Measurements from ENCODE around the gene ARHGEF7.

ARHGEF7 gene

DNA sequence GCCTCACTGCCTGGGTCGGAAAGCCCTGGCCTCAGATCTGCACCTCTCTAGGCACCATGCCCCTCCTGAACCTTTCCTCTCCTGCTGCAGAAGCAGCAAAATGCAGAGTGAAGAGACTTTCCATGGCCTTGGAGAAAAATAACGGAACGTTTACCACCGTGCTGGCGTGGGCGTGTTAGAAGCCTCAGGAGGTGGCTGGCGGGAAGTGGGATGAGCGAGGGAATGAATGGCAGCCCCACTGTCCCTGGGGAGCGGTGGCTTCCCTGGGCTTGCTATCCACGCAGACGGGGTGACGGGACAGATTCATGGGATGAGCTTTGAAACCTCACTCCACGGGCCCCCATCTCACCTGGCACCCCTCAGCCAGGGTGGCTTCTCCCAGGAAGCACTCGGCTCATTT lies 209.6 kb downstream of the ARHGEF7 start:
- DNase-seq (ENCODE audit: low spot score), result no peak

DNA sequence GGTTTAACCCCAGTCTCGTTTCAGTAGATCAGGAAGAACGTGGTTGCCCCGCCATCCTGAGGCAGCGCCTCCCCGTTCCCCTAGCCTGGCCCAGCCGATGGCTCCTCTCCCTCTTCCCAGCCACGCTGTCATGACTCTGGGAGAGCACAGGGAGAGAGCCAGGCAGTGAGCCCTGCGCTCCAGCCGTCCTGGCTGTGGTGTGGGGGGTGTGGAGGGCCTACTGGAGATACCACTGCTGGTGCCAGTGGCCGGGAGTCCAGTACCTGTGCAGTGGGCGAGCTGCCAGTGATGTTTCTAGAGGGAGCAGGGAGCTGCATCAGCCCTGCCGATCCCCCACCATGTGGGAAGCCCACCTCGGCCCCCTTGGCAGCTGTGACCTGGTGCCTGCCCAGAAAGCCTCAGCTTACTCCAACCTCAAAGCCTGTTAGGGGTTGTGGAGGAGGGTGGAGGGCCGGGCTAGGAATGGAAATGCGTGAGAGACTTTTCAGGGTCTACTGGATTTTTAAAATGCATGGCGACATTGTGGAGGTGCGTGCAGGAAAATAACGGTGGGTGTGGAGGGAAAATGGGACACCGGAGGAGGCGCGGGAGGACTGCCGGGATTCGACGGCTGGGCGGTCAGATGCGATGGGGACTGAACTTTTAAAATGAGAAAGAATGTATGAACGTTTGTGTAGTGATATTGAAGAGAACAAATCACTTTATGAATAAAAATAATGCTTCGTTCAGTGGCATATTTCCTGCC lies 210.2 kb downstream of the ARHGEF7 start:
- no peak for DNase-seq (ENCODE audit: low spot score)

- DNase-seq (ENCODE audit: low spot score), result no peak
Measured at GRCh38 chr13:111325941-111326620, 211.0 kb downstream of the ARHGEF7 start.

GRCh38 chr13:111326621-111326965 lies 211.5 kb downstream of the ARHGEF7 start:
- DNase-seq (ENCODE audit: low spot score), result no peak

GRCh38 chr13:111326981-111327642 lies 212.0 kb downstream of the ARHGEF7 start:
- no peak for DNase-seq (ENCODE audit: low spot score)

DNA sequence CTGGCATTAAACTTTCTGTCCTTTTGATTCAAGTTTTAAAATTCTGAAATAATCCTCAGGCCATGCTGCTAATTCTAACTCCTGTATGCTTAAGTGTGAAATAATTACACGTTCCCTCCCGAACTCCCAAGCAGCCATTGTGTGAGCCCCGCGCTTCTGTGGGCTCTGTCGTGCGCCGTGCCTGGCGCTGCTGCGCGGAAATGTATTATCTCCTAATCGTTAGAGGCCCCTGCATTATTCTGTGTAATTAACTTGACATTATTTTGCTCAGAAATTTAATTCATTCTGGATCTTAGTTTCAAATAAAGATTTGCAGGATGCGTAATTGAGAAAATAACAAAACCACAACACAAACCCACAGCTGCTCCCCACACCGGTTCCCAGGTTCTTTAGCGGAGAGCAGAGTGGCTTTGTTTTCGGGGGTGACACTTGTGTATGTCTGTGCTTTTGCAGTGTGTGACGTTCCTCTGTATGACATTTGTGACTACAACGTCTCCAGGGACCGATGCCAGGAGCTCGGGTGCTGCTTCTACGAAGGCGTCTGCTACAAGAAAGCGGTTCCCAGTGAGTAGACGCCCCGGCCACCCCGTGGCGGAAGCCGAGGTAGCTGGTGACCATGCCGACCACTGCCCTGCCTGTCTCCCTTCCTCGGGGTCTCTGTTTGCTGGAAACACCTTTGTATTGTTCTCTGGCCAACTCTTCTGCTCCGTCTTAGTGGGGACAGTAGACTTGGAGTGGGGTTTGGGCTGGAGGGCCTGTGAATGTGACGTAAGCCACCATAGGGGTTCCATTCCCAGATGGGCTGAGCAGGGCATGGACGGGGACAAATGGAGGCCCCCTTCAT lies 212.8 kb downstream of the ARHGEF7 start:
- no peak for DNase-seq (ENCODE audit: low spot score)

DNA sequence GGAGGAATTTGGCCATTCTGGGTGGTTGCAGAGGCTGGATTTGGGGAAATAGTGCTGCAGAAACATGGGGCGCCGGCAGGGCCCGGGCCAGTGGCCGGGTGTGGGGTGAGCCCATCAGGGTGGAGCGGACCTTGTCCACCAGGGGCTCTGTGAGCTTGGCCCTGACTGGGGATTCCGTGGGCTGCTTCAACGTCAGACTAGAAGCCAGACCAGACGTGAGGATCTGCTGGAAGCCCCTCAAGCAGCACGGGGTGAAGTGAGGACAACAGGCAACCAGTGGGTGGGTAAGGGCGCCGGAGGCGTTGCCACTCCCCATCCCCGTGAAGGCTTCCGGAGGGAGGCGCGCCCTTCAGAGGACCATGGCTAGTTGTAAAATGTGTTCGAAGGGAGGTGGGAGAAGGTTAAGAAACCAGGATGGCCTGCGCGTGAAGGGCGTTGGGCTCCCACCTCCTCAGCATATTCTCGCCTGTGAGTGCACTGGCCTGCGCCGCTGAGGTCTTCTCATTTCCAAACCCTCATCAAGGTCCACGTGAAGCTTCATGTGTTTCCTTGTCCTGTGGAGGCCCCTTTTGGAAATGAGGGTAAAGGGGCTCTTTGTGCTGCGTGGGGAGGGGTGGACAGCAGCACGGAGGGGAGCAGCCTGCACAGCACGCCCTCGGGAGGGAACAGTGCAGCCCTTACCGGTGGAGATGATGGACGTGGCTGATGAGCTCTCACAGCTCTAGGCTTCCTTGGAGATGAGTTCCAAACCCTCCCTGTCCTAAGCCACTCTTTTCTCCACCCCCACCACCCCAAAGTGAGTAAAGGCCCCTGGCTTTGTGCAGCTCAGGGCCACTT lies 213.7 kb downstream of the ARHGEF7 start:
- no peak for DNase-seq (ENCODE audit: low spot score)

- no peak for DNase-seq (ENCODE audit: low spot score)
Measured at GRCh38 chr13:111329641-111330040, 214.5 kb downstream of the ARHGEF7 start.

- DNase-seq (ENCODE audit: low spot score), result no peak
Measured at GRCh38 chr13:111330066-111330610, 215.0 kb downstream of the ARHGEF7 start.

DNA sequence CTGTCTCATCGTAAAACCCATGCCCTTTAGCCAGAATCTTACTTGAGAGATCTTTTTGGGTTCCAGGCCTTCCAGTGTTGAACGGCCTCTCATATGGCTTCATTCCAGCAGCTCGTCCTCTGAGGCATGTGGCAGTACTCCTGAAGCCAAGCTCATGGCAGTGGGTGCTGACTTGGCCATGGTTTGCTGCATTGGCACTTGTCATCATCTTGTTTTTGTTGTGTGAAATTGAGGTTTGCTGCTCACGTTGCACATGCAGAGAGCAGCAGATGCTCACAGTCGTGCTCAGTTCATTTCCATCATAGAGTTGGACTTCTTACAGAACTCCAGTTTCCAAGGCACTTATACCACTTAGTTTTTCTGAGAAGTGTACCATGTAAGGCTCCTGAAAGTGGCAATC lies 220.2 kb downstream of the ARHGEF7 start:
- DNase-seq (ENCODE audit: low spot score), result no peak

DNA sequence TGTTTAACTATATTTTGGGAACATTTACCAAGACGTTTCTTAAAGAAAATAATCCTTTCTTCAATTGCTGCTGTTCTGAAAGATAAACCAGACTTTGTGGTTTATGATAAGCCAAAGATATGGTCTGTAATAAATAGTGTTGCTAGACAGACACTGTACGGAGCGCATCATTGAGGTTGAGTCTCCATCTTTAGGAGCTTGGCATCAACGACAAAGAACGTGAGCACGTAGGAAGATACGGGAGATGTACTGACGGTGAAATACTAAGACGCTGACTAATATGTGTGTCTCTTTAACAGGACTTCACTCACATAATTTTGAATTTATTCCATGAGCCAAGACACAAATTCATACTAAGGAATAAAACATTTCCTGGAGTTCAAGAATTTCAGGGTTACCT lies 221.6 kb downstream of the ARHGEF7 start:
- no peak for DNase-seq (ENCODE audit: low spot score)

- DNase-seq (ENCODE audit: low spot score), result peak; percentile 68
Measured at GRCh38 chr13:111337206-111337605, 222.1 kb downstream of the ARHGEF7 start.

- DNase-seq (ENCODE audit: low spot score), result no peak
Measured at GRCh38 chr13:111337741-111338140, 222.6 kb downstream of the ARHGEF7 start.

DNA sequence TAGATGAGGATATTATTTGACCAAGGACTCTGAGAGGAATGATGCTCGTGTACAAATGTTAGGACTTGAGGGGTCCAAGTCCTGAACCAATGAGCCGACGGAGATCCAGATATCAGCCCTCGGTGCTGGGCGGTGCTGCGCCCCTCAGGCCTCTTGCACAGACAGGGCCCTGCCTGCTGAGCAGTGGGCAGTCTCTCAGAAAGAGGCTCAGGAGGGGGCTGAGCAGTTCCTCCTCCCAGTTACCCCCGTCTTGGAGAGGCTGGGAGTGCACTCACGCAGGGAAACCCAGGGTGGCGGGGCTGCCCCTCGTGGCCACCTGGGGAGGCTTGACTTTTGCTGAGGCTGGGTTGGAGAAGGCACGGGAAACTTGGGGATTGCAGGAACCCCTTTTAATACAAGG lies 223.7 kb downstream of the ARHGEF7 start:
- DNase-seq (ENCODE audit: low spot score), result no peak

GRCh38 chr13:111339366-111340143 lies 224.4 kb downstream of the ARHGEF7 start:
- no peak for DNase-seq (ENCODE audit: low spot score)

DNA sequence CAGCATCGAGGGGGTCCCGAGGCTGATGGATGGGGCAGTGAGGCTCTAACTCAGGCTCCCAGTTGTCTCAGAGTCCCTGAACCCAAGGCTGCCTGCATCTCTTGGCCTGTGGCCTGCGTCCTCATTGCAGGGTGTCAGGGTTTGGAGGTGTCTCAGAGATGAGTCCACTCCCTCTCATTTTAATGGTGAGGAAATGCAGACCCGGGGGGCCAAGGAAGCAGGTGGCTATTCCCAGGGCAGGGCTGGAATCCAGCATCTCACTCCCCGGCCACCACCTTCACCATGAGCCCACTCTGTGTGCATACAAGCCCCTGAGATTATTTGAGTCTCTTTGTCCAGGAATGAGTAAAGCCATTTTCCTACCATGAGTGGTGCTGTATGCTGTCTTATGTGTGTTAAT lies 226.8 kb downstream of the ARHGEF7 start:
- no peak for DNase-seq (ENCODE audit: low spot score)

GRCh38 chr13:111342721-111343120 lies 227.6 kb downstream of the ARHGEF7 start:
- no peak for DNase-seq (ENCODE audit: low spot score)

- no peak for DNase-seq (ENCODE audit: low spot score)
Measured at GRCh38 chr13:111343186-111343805, 228.2 kb downstream of the ARHGEF7 start.

DNA sequence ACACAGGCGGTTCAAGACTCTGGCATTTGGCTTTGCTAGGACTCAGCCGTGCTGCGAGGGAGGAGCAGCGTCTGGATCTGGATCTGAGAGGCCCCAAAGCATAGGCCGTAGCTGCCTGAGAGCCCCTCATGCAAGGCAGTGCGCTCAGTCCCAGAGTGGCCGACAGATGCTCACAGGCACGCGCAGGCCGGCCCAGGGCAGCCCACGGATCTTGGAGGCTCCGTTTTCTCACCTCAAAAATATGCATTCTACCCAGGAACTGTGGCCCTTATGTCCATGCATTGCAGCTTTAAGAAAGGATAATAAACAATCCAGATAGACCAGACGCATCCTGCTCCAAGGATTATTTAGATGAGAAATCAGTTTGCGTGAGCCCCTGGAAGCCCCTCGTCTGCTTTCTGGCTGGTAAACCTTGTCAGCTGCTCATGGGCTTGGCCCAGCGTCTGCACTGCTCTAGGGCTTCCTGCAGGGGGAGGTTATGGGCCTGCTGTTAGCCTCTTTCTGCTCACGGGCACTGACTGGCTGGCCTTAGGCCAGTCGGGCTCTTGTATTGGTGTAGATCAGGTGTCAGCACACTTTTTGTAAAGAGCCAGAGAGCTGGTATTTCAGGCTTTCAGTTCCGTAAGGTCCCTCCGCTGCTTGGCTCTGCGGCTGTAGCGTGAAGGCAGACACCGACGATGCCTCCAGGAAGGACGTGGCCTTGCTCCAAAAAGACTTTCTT lies 229.5 kb downstream of the ARHGEF7 start:
- DNase-seq (ENCODE audit: low spot score), result no peak

Data from kidney tubule cell (primary cell).